ENCODE measurements around the gene GPD1L. TPM values are rescaled to one million over a fixed set of nuclear protein-coding genes. Genes with fewer than 3 reads are reported as not detected.

The GPD1L gene
- total RNA-seq, 1 donor from 2014 or later, result 11.2 TPM

DNA sequence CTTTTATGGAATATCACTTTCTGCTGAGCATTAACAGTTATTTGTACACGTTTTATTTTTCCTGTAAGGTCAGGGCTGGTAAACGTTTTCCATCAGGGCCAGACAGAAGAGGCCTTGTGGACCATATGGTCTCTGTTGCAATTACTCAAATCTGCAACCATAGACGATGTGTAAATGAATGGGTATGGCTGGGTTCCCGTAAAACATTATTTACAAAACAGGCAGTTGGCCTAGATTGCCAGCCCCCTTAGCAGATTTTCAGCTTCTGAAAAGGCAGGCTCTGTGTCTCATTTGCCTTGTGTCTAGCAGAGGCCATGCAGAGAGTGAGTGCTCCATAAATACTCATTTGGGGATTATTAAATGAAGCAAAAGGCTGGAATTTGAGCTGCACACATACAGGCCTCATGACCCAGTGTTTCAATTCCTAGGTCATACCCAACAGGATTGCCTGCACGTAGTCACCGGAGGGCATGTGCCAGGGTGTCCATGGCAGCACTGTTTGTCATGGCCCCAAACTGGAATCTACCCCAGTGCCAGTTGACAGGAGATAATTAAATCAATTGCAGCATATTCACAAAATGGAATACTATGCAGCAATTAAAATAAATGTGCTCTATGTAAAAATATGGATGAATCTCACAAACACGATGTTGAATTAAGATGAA lies 51.3 kb downstream of the GPD1L start:
- no peak overlapping the region for H3K4me3 Mint-ChIP-seq (ENCODE audit: unreplicated experiment)
- Histone ChIP-seq H3K9ac (ENCODE audit: low read length) (no peak overlapping the region), H3K27ac (ENCODE audit: low read depth, low read length) (no peak overlapping the region), H3K4me2 (ENCODE audit: low read length) (no peak overlapping the region), H2AFZ (ENCODE audit: low read depth, low read length) (no peak overlapping the region), H3K9me3 (ENCODE audit: insufficient read depth, low read depth, low read length) (no peaks in the 10 kb centered on the region), H3K4me3 (ENCODE audit: insufficient read depth, low read depth, low read length) (no peak overlapping the region), H3K36me3 (ENCODE audit: insufficient read depth, low read length) (no peaks in the 10 kb centered on the region), H3K79me2 (ENCODE audit: insufficient read depth, low read length) (no peaks in the 10 kb centered on the region), H3K27me3 (ENCODE audit: insufficient read depth, low read length) (no peaks in the 10 kb centered on the region), H4K20me1 (ENCODE audit: insufficient read depth, low read length) (no peaks in the 10 kb centered on the region), H3K4me1 (ENCODE audit: insufficient read depth, low read length) (no peaks in the 10 kb centered on the region)
- H3K9me3 Mint-ChIP-seq (ENCODE audit: unreplicated experiment), result peaks cover 2% of the 10 kb centered on the region
- peaks cover 3% of the 10 kb centered on the region for H3K36me3 Mint-ChIP-seq (ENCODE audit: low read depth, unreplicated experiment)
- FAIRE-seq, result no peak
- no peaks in the 10 kb centered on the region for H3K4me1 Mint-ChIP-seq (ENCODE audit: low read depth, unreplicated experiment)
- TF ChIP-seq EZH2 (IDR thresholded peaks at IDR 0.05; ENCODE audit: insufficient read depth, low read length) (no peak), CTCF (IDR thresholded peaks at IDR 0.05; ENCODE audit: insufficient read depth, low read depth, low read length) (no peak)
- no peak for DNase-seq (ENCODE audit: low read depth)
- H3K27ac Mint-ChIP-seq (ENCODE audit: unreplicated experiment), result no peak overlapping the region
- H3K27me3 Mint-ChIP-seq (ENCODE audit: low read depth, unreplicated experiment), result no peaks in the 10 kb centered on the region

DNA sequence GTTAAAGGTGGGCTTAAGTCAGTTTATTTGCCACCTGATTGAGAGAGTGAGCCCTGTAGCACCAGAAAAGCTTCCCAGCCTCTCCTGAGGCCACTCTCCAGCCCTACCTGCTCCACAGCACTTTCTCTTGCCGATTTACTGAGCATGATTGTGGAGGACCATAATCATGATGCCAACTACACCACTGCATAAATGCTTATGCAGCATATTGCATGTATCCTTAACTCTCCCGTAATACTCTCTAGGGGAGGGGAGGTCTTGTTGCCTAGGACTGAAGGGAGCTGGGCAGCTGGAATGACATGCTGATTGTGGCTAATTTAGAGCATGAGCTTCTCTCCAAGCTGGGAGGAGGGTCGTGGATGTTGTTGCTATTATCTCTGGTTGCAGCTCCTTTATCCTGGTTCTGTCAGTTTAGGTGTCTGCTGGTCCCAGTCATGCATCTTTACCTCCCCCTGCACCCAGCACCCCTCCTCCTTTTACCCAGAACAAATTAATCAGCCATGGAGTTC lies 54.3 kb downstream of the GPD1L start:
- no peak overlapping the region for H3K4me3 ChIP-seq (ENCODE audit: insufficient read depth, low read depth, low read length)
- no peak overlapping the region for H2AFZ ChIP-seq (ENCODE audit: low read depth, low read length)
- no peaks in the 10 kb centered on the region for H3K4me1 ChIP-seq (ENCODE audit: insufficient read depth, low read length)
- no peaks in the 10 kb centered on the region for H3K79me2 ChIP-seq (ENCODE audit: insufficient read depth, low read length)
- no peaks in the 10 kb centered on the region for H3K27me3 ChIP-seq (ENCODE audit: insufficient read depth, low read length)
- H3K27me3 Mint-ChIP-seq (ENCODE audit: low read depth, unreplicated experiment), result no peaks in the 10 kb centered on the region
- no peak for TF ChIP-seq EZH2 (IDR thresholded peaks at IDR 0.05; ENCODE audit: insufficient read depth, low read length)
- no peak for TF ChIP-seq CTCF (IDR thresholded peaks at IDR 0.05; ENCODE audit: insufficient read depth, low read depth, low read length)
- no peak overlapping the region for H3K4me2 ChIP-seq (ENCODE audit: low read length)
- no peak overlapping the region for H3K27ac ChIP-seq (ENCODE audit: low read depth, low read length)
- no peaks in the 10 kb centered on the region for H3K4me1 Mint-ChIP-seq (ENCODE audit: low read depth, unreplicated experiment)
- H3K9me3 Mint-ChIP-seq (ENCODE audit: unreplicated experiment), result peaks cover 2% of the 10 kb centered on the region
- H3K9me3 ChIP-seq (ENCODE audit: insufficient read depth, low read depth, low read length), result no peaks in the 10 kb centered on the region
- no peak overlapping the region for H3K4me3 Mint-ChIP-seq (ENCODE audit: unreplicated experiment)
- no peaks in the 10 kb centered on the region for H4K20me1 ChIP-seq (ENCODE audit: insufficient read depth, low read length)
- DNase-seq (ENCODE audit: low read depth), result no peak
- H3K27ac Mint-ChIP-seq (ENCODE audit: unreplicated experiment), result no peak overlapping the region
- peaks cover 7% of the 10 kb centered on the region for H3K36me3 Mint-ChIP-seq (ENCODE audit: low read depth, unreplicated experiment)
- no peak overlapping the region for H3K9ac ChIP-seq (ENCODE audit: low read length)
- no peak for FAIRE-seq
- H3K36me3 ChIP-seq (ENCODE audit: insufficient read depth, low read length), result no peaks in the 10 kb centered on the region

DNA sequence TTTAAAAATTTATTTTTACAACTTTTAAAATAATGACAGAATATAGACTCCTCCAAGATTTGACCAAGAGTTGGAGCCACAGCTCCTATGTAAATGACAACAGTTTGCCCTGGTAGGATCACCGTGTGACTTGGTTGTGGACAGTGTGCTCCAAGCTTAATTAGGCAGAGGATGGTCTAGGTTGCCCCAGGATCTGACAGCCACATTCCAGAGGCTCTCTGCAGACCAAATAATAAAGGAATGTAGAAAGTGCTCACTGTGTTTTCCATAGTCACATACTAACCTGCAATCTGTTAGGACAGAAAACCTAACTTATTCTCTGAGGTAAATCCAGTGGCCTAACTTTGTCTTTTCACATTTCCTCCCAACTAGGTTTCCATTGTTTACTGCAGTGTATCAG lies 59.0 kb downstream of the GPD1L start:
- H2AFZ ChIP-seq (ENCODE audit: low read depth, low read length), result no peak overlapping the region
- FAIRE-seq, result no peak
- H4K20me1 ChIP-seq (ENCODE audit: insufficient read depth, low read length), result no peaks in the 10 kb centered on the region
- no peak for DNase-seq (ENCODE audit: low read depth)
- no peak overlapping the region for H3K9ac ChIP-seq (ENCODE audit: low read length)
- Mint-ChIP-seq H3K9me3 (ENCODE audit: unreplicated experiment) (peaks cover 3% of the 10 kb centered on the region), H3K4me1 (ENCODE audit: low read depth, unreplicated experiment) (no peaks in the 10 kb centered on the region), H3K27me3 (ENCODE audit: low read depth, unreplicated experiment) (no peaks in the 10 kb centered on the region), H3K36me3 (ENCODE audit: low read depth, unreplicated experiment) (peaks cover 8% of the 10 kb centered on the region), H3K27ac (ENCODE audit: unreplicated experiment) (no peak overlapping the region), H3K4me3 (ENCODE audit: unreplicated experiment) (no peak overlapping the region)
- H3K79me2 ChIP-seq (ENCODE audit: insufficient read depth, low read length), result no peaks in the 10 kb centered on the region
- no peaks in the 10 kb centered on the region for H3K4me1 ChIP-seq (ENCODE audit: insufficient read depth, low read length)
- no peaks in the 10 kb centered on the region for H3K27me3 ChIP-seq (ENCODE audit: insufficient read depth, low read length)
- TF ChIP-seq EZH2 (IDR thresholded peaks at IDR 0.05; ENCODE audit: insufficient read depth, low read length) (no peak), CTCF (IDR thresholded peaks at IDR 0.05; ENCODE audit: insufficient read depth, low read depth, low read length) (no peak)
- no peaks in the 10 kb centered on the region for H3K36me3 ChIP-seq (ENCODE audit: insufficient read depth, low read length)
- no peak overlapping the region for H3K4me3 ChIP-seq (ENCODE audit: insufficient read depth, low read depth, low read length)
- H3K4me2 ChIP-seq (ENCODE audit: low read length), result no peak overlapping the region
- H3K27ac ChIP-seq (ENCODE audit: low read depth, low read length), result no peak overlapping the region
- H3K9me3 ChIP-seq (ENCODE audit: insufficient read depth, low read depth, low read length), result no peaks in the 10 kb centered on the region

Data from astrocyte (in vitro differentiated cells and primary cell).